ENCODE measurements around the gene DFFB.
A peak's percentile ranks its signal among the peaks of the same experiment; 100 is the strongest.

DFFB gene

GRCh38 chr1:3876716-3877115 is 19.4 kb downstream of the DFFB start:
- DNase-seq, result no peak

GRCh38 chr1:3879099-3879498 is 21.8 kb downstream of the DFFB start:
- no peak for DNase-seq

- no peak for DNase-seq
These were observed 22.6 kb downstream of the DFFB start for GRCh38 chr1:3879787-3880428.

DNA sequence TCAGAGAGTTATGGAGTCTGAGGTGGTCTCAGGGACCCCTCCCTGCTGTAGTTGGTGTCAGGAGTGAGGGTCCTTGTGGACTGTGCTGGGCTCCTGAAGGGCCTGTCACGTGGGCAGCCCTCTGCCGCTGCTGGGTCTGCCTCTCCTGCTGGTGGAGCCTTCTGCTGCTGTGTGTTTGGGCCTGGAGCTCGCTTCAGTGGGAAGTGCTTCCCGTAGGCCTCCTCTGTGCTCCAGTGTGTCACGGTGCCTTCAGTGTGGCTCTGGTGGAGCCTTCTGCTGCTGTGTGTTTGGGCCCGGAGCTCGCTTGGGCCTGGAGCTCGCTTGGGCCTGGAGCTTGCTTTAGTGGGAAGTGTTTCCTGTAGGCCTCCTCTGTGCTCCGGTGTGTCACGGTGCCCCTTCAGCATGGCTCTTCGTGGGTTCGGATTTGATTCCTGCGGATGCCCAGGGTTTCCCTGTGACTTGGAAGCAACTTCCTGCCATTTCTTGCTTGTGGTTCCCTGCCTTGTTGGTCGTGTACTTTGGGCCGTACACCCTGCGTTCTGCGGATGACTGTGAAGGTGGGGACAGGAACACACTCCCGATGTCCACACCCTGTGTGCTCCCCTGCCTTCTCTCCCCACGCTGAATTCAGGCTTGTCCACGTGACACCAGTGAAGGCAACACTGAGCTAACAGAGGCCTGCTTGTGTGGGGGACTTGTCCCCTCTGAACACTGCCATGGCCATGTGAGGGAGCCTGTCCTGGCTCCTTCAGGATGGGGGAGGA is 23.3 kb downstream of the DFFB start:
- DNase-seq, result no peak

DNA sequence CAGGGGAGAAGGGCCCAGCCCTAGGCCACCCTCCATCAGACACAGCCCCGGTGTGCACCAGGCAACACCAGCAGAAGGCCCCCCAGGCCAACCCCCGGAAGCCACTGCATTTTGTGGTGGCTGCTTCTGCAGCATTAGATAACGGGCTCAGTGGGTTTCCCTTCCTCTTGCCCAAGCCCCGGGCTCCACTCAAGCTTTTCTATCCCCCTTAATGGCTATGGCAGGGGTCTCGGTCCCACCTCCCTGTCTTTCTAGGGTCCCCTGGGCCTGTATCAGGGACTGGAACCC is 23.9 kb downstream of the DFFB start:
- DNase-seq, result no peak

DNA sequence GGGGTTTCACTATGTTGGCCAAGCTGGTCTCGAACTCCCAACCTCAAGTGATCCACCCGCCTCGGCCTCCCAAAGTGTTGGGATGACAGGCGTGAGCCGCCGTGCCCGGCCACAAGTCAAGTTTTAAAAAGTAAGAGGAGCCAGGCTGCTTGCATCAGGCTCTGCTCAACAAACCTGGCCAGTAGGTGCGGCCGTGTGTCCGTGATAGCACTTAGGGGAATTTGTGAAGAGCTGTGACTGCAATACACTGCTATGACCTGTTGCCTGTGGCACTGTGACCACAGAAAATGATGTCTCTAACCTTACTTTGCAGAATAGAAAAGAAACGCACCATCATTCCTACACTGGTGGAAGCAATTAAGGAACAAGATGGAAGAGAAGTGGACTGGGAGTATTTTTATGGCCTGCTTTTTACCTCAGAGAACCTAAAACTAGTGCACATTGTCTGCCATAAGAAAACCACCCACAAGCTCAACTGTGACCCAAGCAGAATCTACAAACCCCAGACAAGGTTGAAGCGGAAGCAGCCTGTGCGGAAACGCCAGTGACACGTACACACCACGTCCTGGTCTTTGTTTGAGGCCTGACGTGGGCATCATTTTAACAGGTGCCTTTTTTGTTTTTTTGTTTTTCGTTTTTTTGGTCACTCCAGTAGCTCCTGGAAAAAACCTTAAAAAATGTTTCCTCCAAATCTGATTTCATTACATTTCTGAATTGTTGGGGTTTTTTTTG is 26.1 kb downstream of the DFFB start:
- peak; percentile 51 for DNase-seq

- no peak for DNase-seq
These were observed 27.7 kb downstream of the DFFB start for GRCh38 chr1:3884966-3885365.

- DNase-seq, result no peak
These were observed 28.3 kb downstream of the DFFB start for GRCh38 chr1:3885611-3886010.

GRCh38 chr1:3886106-3886670 is 28.9 kb downstream of the DFFB start:
- no peak for DNase-seq

- DNase-seq, result no peak
These were observed 29.4 kb downstream of the DFFB start for GRCh38 chr1:3886691-3887090.

GRCh38 chr1:3888301-3888700 is 31.0 kb downstream of the DFFB start:
- DNase-seq, result no peak

GRCh38 chr1:3889936-3890335 is 32.7 kb downstream of the DFFB start:
- DNase-seq, result peak; percentile 51

DNA sequence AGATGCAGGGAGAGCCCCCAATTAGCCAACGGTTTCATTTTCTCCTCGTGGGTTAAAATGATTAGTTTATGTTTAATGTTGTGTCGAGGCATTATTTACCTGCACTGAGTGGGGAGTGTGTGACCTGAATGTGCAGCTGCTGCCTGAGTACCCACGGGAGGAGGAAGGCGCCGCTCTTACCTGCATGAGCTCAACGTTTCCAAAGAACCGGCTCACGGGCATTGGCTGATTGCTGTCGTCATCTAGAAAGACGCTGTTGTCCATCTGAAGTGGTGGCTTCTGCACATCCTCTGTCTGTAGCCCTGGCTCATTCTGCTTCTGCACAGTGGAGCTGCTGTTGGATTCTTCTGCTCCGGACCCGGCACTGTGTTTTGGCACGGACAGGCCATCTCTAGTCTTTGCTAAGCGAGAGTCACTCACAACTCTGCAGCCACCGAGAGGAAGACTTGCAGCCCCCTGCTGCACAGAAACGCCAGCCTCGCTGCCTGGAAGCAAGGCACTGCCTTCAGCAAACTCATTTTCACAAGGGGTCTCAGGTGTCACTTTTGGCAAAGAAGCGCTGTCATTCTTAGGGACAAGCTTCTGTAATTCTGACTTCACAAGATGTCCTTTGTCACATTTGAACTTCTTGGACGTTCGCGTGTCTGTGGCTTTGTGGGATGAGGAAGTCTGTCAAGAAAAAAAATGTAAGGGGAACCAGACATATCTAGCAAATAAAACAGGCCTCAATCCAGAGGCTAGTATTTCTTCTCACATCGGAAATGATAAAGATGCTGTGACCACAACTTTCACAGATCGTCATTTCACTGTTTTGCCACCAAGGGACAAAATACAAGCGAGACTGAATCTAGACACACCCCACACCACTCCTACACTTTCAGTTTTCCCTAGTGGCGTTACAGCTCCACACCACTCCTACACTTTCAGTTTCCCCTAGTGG is 33.4 kb downstream of the DFFB start:
- DNase-seq, result peak; percentile 61

GRCh38 chr1:3891329-3891865 is 34.1 kb downstream of the DFFB start:
- DNase-seq, result no peak

- DNase-seq, result no peak
These were observed 35.5 kb downstream of the DFFB start for GRCh38 chr1:3892748-3893147.

DNA sequence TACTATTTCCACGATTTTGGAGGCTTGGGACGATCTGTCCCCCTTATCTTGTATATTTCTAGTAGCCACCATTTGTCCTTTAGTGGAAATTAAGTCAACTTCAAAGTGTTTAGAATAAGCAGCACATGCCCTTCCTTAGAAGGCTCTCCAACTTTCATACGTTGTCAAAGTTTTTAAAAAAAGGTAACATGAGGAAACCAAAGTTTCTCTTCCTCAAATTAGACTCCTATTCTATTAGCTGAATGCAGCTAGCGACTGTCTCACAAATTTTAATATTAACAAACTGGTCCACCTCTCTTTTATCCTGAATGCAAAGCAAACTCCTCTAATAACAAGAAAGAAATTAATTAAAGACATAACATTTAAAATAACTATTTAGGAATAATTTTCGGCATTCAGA is 35.9 kb downstream of the DFFB start:
- DNase-seq, result no peak

DNA sequence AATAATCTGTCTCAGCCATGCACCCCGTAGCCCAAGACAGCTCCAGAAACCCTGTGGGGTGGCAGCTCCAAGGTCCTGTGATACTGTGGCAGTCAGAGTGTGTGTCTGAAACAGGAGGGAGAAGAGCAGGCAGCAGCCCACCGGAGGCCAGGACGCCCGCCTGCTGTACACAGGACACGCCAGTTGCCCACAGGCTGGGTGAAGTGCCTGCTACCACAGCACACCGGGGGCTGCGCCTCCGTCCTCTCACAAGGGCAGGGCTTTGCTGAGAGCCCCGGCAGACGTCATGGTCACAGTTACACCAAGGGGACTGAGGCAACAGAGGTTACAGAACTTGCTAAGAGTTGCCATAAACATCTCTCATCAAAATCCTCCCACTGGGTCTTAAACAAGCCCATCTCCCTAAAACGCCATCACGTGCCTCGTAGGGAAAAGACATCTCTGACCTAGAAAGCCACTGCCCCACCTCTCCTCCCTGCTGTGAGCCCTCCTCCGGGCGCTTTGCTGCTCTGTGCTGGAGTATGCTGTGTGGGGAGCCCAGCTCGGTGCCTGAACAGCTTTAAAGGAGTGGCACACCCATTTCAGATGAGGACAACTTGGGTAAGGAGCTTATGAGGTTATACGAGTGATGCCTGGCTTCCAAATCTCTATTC is 37.5 kb downstream of the DFFB start:
- no peak for DNase-seq

DNA sequence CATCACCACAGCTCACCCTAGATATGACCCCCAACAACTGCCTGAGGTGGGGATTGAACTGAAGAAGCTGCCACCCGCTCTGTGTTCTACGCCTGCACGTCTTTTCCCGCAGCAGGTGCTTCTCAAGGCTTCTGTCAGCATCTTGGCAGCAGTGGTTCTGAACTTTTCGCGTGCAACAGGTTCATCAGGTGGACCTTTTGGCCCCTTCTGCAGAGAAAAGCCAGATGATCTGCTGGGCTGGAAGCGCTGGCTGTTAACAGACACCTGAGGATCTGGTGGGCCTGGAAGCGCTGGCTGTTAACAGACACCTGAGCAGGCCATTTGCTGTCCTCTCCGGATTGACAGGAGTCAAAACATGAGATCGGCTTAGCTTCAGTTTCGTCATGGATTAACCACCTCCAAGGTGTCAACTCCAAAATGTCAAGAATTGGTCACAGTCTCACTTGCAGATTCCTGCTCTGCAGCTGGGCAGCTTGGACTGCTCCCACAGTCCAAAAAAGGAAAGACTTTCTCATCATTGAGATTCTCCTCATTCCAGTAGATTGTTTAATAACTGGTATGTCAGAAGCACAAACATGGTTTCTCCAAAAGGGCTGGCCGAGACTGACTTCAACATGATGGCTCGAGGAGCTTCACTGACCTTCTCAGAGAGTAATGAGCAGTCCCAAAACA is 38.1 kb downstream of the DFFB start:
- no peak for DNase-seq

DNA sequence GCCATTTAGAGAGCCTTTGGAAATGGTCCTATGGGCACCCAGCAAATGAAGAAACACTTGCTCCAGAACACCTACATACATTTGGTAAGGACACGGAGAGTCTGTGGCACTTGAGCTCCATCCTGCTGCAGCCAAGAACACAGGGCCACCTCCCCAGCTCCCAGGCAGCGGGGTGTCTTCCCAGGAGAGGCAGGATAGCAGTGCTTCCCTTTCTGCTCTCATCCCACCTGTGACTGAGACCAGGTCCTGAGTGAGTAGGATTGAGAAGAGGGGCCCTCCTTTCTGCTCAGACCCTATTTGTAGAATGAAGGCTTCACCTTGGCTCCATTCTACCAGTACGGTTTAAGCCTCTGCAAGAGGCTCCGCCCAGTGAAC is 38.7 kb downstream of the DFFB start:
- DNase-seq, result no peak

- no peak for DNase-seq
These were observed 39.2 kb downstream of the DFFB start for GRCh38 chr1:3896396-3897000.

- no peak for DNase-seq
These were observed 41.1 kb downstream of the DFFB start for GRCh38 chr1:3898475-3898735.

Data from CD4-positive, alpha-beta T cell treated with Interleukin-10 for 1 hour (primary cell).